Pancreas (tissue), 10 donors: ENCODE results near the gene BIK. TPM values are rescaled to one million over a fixed set of nuclear protein-coding genes. Genes with fewer than 3 reads are reported as not detected.

Experiments
- ATAC-seq, 4 donors: fragments of 200-7000 bp; cut with Tn5 transposase; one replicate each; pipeline versions ENCODE4 v1.8.0 to v1.9.1; 2020; ENCODE audit warnings: mild to moderate bottlenecking in 4 of 4, moderate library complexity in 4 of 4
- DNase-seq, 6 donors: peaks; one replicate each; pipeline ENCODE4 v3.0.0-alpha.2; 2020
- FAIRE-seq: peaks from 2 replicates; lab custom pipeline; 2012; peaks lifted over from hg19 to GRCh38; lab: Jason Lieb, UNC
- H3K27ac ChIP-seq, 4 donors: fragments of 200-600 bp; sonication (generic); 1 replicate in 3 of 4; 2 replicates in 1 of 4; pipeline versions ENCODE4 v1.5.0 to v1.8.0; 2020
- H3K27me3 ChIP-seq, 4 donors: fragments of 200-600 bp; one replicate each; pipeline ENCODE4 v1.8.0; 2021
- H3K36me3 ChIP-seq, 3 donors: fragments of 200-600 bp; sonication (generic) in 1 of 3; one replicate each; pipeline versions ENCODE4 v1.5.0 to v1.8.0; 2020 to 2021
- H3K4me1 ChIP-seq, 3 donors: fragments of 200-600 bp; one replicate each; pipeline ENCODE4 v1.8.0; 2021
- H3K4me3 ChIP-seq, 4 donors: fragments of 200-600 bp; sonication (generic) in 2 of 4; one replicate each; pipeline versions ENCODE4 v1.5.0 to v1.8.0; 2020 to 2021
- H3K9me3 ChIP-seq, 4 donors: fragments of 200-600 bp; one replicate each; pipeline ENCODE4 v1.8.0; 2021
- WGBS, 2 donors: extraction: QIAGEN DNeasy Blood & Tissue Kit; methylation state at CpG; one replicate each; pipeline ENCODE4 v1.1.7; 2013; 5-methylcytosine and 5-hydroxymethylcytosine counted together
- intact Hi-C, 3 donors: fragments of 100-400 bp; cut with DNase I; formaldehyde crosslinking; loops; one replicate each; pipeline versions ENCODE4 v1.11.1 to v1.14.2; 2022
- polyA plus RNA-seq, 2 donors: library from polyadenylated mRNA; stranded (reverse); fragments of 200-250 nt; gene quantifications; one replicate each; pipeline ENCODE4 v1.2.3, GENCODE V29; 2013
- total RNA-seq, 6 donors: library from RNA; stranded (reverse); fragmentation: NEBNext Ultra II Directional in 4 of 6; extraction: Animal tissue kit (Norgen Biotek cat#: 25700) in 4 of 6; gene quantifications; one replicate each; pipeline versions ENCODE4 v1.2.1 to v1.2.4, GENCODE V29; 2021 to 2023
- TF ChIP-seq, protein P1 (sequence below), 4 donors: fragments of 200-600 bp; sonication (generic) in 3 of 4; IDR thresholded peaks; one replicate each; pipeline versions ENCODE4 v1.5.0 to v1.8.0; 2021; ENCODE audit warnings: antibody characterized with exemption in 4 of 4
- donor health status: healthy with polysubstance abuse.
- donor health status: DM: no; HTN: no; CAD: no; lungs with moderate emphysema.
- donor health status: DM: no; HTN: no; CAD: no.
- donor health status: control.
- donor health status: control.
- donor health status: Bipolar disorder and iron deficiency.
- donor health status: DM: yes; HTN: yes; CAD: no.
- donor health status: DM: no; HTN: no; CAD: no.
- donor health status: DM: no; HTN: no; CAD: no.
- donor health status: DM: yes; HTN: yes; CAD: no.

Gene BIK
- total and polyA plus RNA-seq, 8 donors = 0.97 to 8.4 (median 3.1) TPM

DNA sequence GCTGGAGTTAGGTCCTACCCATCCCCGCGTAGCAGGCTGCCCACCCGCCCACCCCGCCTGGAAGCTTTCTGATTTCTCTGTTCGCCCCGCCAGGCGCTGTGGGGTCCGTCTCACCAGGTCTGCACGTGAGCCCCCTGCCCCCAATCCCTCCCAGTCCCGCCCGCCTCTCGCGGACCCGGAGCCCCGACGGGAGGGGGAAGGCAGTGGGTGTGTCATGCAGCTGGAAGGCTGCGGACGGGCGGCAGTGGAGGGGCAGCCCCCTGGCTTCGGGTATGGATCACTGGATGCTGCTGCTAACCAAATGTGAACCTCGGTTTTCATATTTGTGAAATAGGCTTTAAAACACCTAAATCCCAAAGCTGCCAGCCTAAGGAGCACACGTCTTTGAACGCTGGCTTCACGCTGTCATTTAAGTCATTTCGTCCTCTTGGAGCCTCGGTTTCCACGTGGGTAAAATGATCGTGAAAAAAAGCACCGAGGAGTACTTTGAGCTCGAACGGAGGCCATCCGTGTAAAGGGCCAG, 568 bp upstream of the BIK start:
- 24 to 25% methylated on average over 32 of the region's 32 CpGs for WGBS, 2 donors
- Histone ChIP-seq H3K36me3 (no peaks in the 10 kb centered on the region), H3K27me3 (no peaks in the 10 kb centered on the region), H3K27ac (no peak overlapping the region), H3K4me1 (peaks cover 3 to 14% (median 4%) of the 10 kb centered on the region in 3 donors), H3K4me3 (peak overlapping the region; percentile 33 to 94 (median 68)), H3K9me3 (no peaks in the 10 kb centered on the region)
- ATAC-seq (no peak), FAIRE-seq (no peak), DNase-seq (peak in 1 of 6 donors; percentile 73)
- TF ChIP-seq, protein P1, sequence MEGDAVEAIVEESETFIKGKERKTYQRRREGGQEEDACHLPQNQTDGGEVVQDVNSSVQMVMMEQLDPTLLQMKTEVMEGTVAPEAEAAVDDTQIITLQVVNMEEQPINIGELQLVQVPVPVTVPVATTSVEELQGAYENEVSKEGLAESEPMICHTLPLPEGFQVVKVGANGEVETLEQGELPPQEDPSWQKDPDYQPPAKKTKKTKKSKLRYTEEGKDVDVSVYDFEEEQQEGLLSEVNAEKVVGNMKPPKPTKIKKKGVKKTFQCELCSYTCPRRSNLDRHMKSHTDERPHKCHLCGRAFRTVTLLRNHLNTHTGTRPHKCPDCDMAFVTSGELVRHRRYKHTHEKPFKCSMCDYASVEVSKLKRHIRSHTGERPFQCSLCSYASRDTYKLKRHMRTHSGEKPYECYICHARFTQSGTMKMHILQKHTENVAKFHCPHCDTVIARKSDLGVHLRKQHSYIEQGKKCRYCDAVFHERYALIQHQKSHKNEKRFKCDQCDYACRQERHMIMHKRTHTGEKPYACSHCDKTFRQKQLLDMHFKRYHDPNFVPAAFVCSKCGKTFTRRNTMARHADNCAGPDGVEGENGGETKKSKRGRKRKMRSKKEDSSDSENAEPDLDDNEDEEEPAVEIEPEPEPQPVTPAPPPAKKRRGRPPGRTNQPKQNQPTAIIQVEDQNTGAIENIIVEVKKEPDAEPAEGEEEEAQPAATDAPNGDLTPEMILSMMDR (IDR thresholded peaks at IDR 0.05) = no peak
- intact Hi-C loops = no loop called here

DNA sequence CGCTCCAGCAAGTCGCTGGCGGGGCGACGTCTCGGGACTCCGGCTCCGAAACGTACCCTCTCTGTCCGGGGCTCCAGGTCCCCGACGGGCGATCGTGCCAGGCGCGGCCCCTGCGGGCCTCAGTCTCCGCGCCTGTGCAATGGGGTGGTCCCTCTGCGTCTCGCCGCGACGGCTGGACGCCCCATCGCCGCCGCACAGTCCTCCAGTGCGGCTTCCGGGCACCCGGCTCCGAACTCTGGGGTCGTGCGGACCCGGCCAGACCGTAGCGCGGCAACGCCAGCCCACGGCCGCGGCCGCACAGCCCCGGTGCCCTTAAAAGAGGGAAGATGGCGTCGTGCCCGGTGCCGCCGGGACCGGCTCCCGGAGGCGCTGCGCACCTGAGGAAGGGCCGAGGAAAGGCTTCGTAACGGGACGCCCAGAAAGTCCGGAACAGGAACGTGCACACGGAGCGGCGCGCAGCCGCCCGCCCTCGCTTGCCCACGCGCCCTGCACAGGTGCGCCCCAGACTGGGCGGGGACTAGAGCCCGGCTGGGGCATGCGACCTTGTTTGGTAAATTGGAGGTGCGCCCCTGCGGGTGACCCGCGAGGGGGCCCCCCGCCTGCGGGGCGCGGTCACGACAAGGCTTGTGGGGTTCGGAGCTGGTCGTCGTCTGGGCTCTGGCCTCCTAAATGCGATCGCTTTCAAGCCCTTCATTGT, 525 bp downstream of the BIK start:
- DNase-seq = peak; percentile 59 to 90 (median 71)
- WGBS, 2 donors = 2 to 3% methylated on average over 71 to 86 of the region's 86 CpGs
- H3K36me3 ChIP-seq = no peaks in the 10 kb centered on the region
- intact Hi-C loops = no loop called here
- TF ChIP-seq, protein P1 (IDR thresholded peaks at IDR 0.05) = no peak
- H3K27me3 ChIP-seq = no peaks in the 10 kb centered on the region
- FAIRE-seq = no peak
- ATAC-seq = peak; percentile 61 to 81 (median 74)
- H3K27ac ChIP-seq = peak overlapping the region in 1 of 4 donors; percentile 3
- peaks cover 3 to 19% (median 4%) of the 10 kb centered on the region in 3 donors for H3K4me1 ChIP-seq
- H3K4me3 ChIP-seq = peak overlapping the region; percentile 33 to 94 (median 68)
- no peaks in the 10 kb centered on the region for H3K9me3 ChIP-seq

DNA sequence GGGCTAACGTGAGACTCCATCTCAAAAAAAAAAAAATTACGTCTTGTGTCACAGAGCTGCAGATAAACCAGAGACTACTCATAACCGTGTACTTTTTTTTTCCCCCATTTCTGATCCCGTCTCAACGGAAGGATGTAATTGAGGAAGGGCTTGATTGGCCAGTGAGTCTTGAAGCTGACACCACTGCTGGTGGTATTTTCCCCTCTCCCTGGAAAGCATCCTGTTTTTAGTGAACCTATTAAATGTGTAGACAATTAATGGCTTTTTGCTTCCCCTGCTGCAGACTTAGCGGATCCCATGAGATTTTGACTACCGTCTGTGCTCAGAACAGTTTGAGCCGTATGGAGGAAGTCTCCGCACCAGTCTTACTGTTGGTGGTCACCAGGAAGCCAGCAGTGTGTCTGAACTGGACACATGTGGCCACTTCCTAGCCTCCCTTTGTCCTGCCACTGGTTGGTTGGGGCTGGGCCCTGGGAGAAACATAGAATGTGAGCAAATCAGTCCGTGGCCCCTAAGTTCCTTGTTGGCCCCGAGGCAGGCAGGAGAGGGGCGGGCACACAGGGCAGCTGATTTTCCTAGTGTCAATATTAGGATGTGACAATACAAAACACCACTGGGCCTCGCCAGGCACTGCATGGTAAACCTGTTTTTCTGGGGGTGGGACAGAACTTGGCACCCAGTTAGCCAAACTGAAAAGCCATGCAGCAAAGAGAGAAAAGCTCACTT, 3.1 kb downstream of the BIK start:
- no peaks in the 10 kb centered on the region for H3K27me3 ChIP-seq
- no peaks in the 10 kb centered on the region for H3K9me3 ChIP-seq
- 56% methylated on average over 13 of the region's 13 CpGs for WGBS, 2 donors
- peak; percentile 19 to 67 (median 56) for ATAC-seq
- no peak overlapping the region for H3K4me3 ChIP-seq
- intact Hi-C loops = no loop called here
- no peak for FAIRE-seq
- H3K27ac ChIP-seq = peak overlapping the region in 2 of 4 donors; percentile 41 to 66
- TF ChIP-seq, protein P1 (IDR thresholded peaks at IDR 0.05) = no peak
- no peaks in the 10 kb centered on the region for H3K36me3 ChIP-seq
- DNase-seq = peak in 5 of 6 donors; percentile 34 to 76 (median 51)
- H3K4me1 ChIP-seq = peaks cover 3 to 19% (median 4%) of the 10 kb centered on the region in 3 donors

DNA sequence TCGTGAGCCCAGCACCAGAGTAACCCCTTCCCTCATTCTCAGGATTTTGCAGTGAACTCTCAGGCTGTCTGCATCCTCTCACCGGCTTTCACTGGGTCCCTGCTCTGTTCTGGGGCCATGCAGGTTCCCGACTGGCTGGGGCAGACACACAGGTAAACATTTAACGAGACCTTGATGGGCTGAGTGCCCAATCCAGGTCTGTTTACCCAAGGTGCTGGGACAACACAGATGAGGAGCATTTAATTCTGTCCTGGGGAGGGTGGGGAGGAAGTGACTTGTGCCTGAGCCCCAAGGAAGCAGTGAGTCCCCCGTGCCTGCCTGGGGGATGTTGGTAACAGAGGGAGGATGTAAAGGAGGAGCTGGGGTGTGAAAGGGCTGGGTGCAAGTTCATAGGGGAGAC, 4.4 kb downstream of the BIK start:
- TF ChIP-seq, protein P1 (IDR thresholded peaks at IDR 0.05) = no peak
- 9 to 11% methylated on average over 5 of the region's 5 CpGs for WGBS, 2 donors
- H3K36me3 ChIP-seq = no peaks in the 10 kb centered on the region
- no peak for FAIRE-seq
- peak overlapping the region in 2 of 4 donors; percentile 37 to 66 for H3K27ac ChIP-seq
- H3K4me3 ChIP-seq = peak overlapping the region in 1 of 4 donors; percentile 17
- ATAC-seq = peak; percentile 61 to 81 (median 76)
- H3K9me3 ChIP-seq = no peaks in the 10 kb centered on the region
- DNase-seq = peak; percentile 68 to 84 (median 76)
- intact Hi-C loops = no loop called here
- H3K4me1 ChIP-seq = peaks cover 3 to 23% (median 4%) of the 10 kb centered on the region in 3 donors
- H3K27me3 ChIP-seq = no peaks in the 10 kb centered on the region
